Esophagus (tissue), 2 donors: Measurements from ENCODE around the gene C16orf74. TPM values are rescaled to one million over a fixed set of nuclear protein-coding genes. Genes with fewer than 3 reads are reported as not detected.

Source experiments
- H3K27ac ChIP-seq, 2 donors: one replicate each; pipeline ENCODE4 v1.5.1; 2013; ENCODE audit warnings: low read depth in 2 of 2, mild to moderate bottlenecking in 2 of 2, inconsistent platforms in 1 of 2, low read length in 1 of 2, moderate library complexity in 1 of 2
- H3K27me3 ChIP-seq, 2 donors: one replicate each; pipeline ENCODE4 v1.6.1; 2013; ENCODE audit warnings: low read length in 2 of 2, control low read depth in 1 of 2, mild to moderate bottlenecking in 1 of 2; ENCODE audit not compliant: insufficient read depth in 2 of 2, control insufficient read depth in 1 of 2
- H3K36me3 ChIP-seq, 2 donors: one replicate each; pipeline ENCODE4 v1.6.1; 2013; ENCODE audit warnings: low read length in 1 of 2; ENCODE audit not compliant: control insufficient read depth in 2 of 2, insufficient read depth in 2 of 2
- H3K4me1 ChIP-seq, 2 donors: one replicate each; pipeline ENCODE4 v1.6.1; 2013; ENCODE audit warnings: low read length in 1 of 2; ENCODE audit not compliant: control insufficient read depth in 2 of 2, insufficient read depth in 2 of 2
- H3K4me3 ChIP-seq, 2 donors: one replicate each; pipeline ENCODE4 v1.5.1; 2013; ENCODE audit warnings: low read length in 2 of 2, mild to moderate bottlenecking in 2 of 2, low read depth in 1 of 2, moderate library complexity in 1 of 2
- H3K9me3 ChIP-seq, 2 donors: one replicate each; pipeline ENCODE4 v1.6.1; 2013; ENCODE audit warnings: mild to moderate bottlenecking in 2 of 2, low read depth in 1 of 2, low read length in 1 of 2, moderate library complexity in 1 of 2; ENCODE audit not compliant: control insufficient read depth in 2 of 2, insufficient read depth in 1 of 2
- WGBS, 2 donors: extraction: QIAGEN DNeasy Blood & Tissue Kit; methylation state at CpG; one replicate each; pipeline ENCODE4 v1.1.7; 2013; 5-methylcytosine and 5-hydroxymethylcytosine counted together
- polyA plus RNA-seq, 2 donors: library from polyadenylated mRNA; stranded (reverse); fragments of 200-250 nt; gene quantifications; one replicate each; pipeline ENCODE4 v1.2.3, GENCODE V29; 2013
- donor health status: healthy with polysubstance abuse.
- donor health status: Bipolar disorder and iron deficiency.

C16orf74 gene
- polyA plus RNA-seq, 2 donors: 9.7 to 19.0 TPM

DNA sequence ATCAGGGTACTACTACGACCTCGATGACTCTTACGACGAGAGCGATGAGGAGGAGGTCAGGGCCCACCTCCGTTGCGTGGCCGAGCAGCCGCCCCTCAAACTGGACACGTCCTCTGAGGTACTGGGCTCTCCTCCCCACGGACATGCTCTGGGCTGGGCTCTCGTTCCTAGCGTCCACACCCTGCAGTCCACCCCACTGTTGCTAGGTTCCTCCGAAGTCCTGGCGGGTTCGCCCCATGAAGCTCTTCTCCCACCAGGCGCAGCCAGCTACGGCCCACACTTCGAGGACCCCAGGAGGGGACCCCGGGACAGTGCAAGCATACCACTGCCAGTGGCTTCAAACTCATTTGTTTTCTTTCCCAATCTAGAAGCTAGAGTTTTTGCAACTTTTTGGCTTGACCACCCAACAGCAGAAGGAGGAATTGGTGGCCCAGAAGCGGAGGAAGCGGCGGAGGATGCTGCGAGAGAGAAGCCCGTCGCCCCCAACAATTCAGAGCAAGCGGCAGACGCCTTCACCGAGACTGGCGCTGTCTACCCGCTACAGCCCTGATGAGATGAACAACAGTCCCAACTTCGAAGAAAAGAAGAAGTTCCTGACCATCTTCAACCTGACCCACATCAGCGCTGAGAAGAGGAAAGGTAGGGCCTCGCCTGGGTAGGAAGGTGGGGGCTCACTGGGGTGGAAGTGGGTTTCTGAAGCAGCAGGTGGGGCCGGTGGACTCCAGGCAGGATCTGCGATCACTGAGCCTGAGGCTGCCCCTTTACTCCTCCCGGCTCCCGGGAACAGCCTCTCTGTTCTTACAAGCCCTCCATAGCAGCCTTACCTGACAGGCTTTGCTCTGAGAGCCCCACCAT is 87.7 kb downstream of the C16orf74 start:
- Histone ChIP-seq H3K36me3 (peaks cover 45 to 79% of the 10 kb centered on the region in 2 donors), H3K27ac (no peak overlapping the region), H3K9me3 (no peaks in the 10 kb centered on the region), H3K4me1 (peaks cover 0 to 2% of the 10 kb centered on the region in 2 donors), H3K27me3 (no peaks in the 10 kb centered on the region), H3K4me3 (no peak overlapping the region)
- 92 to 95% methylated on average over 38 of the region's 38 CpGs for WGBS, 2 donors

DNA sequence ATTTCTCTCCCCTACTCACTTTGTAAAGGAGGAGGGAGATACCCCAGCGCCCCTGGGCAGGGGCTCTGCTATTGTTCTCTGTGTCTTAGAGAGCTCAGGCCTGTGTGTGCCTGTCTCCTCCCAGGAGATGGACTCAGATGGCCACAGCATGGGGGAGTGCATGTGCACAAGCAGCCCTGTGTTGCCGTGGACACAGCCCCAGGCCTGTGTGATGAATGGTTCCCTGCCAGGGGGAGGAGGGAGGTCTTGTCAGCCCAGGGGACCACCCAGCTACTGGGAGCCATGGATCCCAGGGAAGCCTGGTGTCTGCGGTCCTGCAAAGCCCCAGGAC is 88.4 kb downstream of the C16orf74 start:
- H3K27ac ChIP-seq: no peak overlapping the region
- H3K9me3 ChIP-seq: no peaks in the 10 kb centered on the region
- H3K4me1 ChIP-seq: peaks cover 0 to 2% of the 10 kb centered on the region in 2 donors
- H3K36me3 ChIP-seq: peaks cover 43 to 79% of the 10 kb centered on the region in 2 donors
- 84 to 86% methylated on average over 2 to 3 of the region's 3 CpGs for WGBS, 2 donors
- no peaks in the 10 kb centered on the region for H3K27me3 ChIP-seq
- no peak overlapping the region for H3K4me3 ChIP-seq

DNA sequence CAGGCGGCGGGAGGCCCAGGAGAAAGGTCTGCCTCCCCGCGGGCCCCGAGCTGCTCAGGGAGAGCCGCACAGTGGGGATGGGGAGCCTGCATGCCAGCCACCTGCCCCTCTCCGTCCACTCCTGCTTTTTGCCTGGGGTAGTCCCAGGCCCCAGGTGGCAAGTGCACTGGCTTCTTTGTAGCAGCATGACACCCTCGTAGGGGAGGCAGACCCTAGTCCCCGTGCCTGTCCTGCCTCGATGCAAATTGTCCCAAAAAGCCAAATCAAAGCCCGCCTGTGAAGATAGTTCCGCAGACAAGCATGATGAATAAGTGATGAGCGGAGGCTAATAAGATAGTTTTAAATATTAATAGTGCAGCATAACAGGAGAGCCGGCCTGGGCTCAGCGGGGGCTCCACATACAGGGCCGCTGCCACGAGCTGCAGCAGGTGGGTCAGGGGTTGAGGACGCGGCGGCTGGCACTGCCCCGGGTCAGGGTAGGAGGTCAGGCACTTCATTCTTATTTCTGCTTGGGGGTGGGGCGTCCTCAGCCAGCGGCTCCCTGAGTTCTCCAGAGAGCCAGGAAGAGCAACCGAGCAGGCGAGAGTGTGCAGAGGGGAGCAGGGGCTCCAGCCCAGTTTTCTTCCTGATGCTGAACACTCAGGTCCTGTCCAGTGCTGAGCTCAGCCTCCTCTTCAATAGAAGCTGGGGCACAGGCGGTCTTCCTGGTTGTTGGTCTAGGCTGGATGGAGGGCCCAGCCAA is 89.0 kb downstream of the C16orf74 start:
- H3K27me3 ChIP-seq: no peaks in the 10 kb centered on the region
- no peak overlapping the region for H3K4me3 ChIP-seq
- peaks cover 44 to 78% of the 10 kb centered on the region in 2 donors for H3K36me3 ChIP-seq
- peaks cover 0 to 2% of the 10 kb centered on the region in 2 donors for H3K4me1 ChIP-seq
- no peaks in the 10 kb centered on the region for H3K9me3 ChIP-seq
- 91 to 95% methylated on average over 26 of the region's 26 CpGs for WGBS, 2 donors
- no peak overlapping the region for H3K27ac ChIP-seq

DNA sequence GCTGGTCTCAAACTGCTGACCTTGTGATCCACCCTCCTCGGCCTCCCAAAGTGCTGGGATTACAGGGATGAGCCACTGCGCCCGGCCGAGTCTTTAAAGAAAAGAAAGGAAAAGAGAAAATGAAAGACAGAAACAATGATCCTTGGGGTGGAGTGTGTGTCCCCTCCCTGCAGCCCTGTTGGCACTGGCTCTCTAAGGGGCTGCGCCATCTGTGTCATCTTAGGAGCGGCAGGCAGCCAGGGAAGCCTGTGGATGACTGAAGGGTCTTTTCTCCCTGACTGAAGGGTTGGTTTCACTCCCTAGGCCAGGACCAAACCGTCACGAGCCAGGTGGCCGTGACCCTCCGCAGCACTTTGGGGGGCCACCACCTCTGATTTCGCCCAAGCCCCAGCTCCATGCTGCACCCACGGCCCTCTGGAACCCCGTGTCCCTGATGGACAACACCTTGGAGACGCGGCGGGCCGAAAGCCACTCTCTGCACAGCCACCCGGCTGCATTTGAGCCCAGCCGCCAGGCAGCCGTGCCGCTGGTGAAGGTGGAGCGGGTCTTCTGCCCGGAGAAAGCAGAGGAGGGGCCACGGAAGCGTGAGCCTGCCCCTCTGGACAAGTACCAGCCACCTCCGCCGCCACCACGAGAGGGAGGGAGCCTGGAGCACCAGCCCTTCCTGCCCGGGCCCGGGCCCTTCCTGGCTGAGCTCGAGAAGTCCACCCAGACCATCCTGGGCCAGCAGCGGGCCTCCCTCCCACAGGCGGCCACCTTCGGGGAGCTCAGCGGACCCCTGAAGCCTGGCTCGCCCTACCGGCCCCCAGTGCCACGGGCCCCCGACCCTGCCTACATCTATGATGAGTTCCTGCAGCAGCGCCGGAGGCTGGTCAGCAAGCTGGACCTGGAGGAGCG is 89.8 kb downstream of the C16orf74 start:
- no peaks in the 10 kb centered on the region for H3K27me3 ChIP-seq
- H3K4me1 ChIP-seq: peaks cover 0 to 2% of the 10 kb centered on the region in 2 donors
- H3K9me3 ChIP-seq: no peaks in the 10 kb centered on the region
- no peak overlapping the region for H3K4me3 ChIP-seq
- no peak overlapping the region for H3K27ac ChIP-seq
- H3K36me3 ChIP-seq: peaks cover 37 to 77% of the 10 kb centered on the region in 2 donors
- 92 to 94% methylated on average over 42 of the region's 42 CpGs for WGBS, 2 donors

DNA sequence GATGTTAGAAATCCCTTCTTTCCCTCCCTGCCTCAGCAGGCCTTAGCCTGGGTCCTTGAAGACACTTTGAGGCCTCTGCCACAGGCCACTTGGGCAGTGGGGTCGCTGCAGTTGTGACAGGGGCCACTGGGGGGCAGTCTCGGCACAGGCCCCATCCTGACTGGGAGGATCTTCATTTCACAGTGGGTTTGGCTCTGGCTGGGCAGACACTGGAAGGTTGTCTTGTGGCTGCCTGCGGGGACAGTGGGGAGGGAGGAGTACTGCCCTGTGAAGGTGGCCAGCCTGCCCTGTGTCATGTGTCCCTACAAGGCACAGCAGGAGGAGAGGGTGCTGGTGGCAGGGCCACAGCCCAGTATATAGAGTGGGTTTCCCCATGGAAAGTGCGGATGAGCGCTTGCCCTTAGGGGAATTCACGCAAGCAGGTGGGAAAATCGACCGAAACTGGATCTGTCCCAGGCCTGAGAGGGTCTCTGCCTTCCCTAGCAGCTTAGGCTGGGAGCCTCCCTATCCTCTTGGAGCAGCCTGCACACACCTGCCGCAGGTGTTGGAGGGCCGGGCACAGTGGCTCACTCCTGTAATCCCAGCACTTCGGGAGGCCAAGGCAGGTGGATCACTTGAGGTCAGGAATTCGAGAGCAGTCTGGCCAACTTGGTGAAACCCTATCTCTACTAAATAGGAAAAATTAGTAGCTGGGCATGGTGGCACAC is 90.9 kb downstream of the C16orf74 start:
- H3K27ac ChIP-seq: no peak overlapping the region
- no peaks in the 10 kb centered on the region for H3K9me3 ChIP-seq
- H3K27me3 ChIP-seq: no peaks in the 10 kb centered on the region
- peaks cover 27 to 78% of the 10 kb centered on the region in 2 donors for H3K36me3 ChIP-seq
- H3K4me1 ChIP-seq: peaks cover 0 to 2% of the 10 kb centered on the region in 2 donors
- no peak overlapping the region for H3K4me3 ChIP-seq
- 67 to 69% methylated on average over 12 of the region's 12 CpGs for WGBS, 2 donors

DNA sequence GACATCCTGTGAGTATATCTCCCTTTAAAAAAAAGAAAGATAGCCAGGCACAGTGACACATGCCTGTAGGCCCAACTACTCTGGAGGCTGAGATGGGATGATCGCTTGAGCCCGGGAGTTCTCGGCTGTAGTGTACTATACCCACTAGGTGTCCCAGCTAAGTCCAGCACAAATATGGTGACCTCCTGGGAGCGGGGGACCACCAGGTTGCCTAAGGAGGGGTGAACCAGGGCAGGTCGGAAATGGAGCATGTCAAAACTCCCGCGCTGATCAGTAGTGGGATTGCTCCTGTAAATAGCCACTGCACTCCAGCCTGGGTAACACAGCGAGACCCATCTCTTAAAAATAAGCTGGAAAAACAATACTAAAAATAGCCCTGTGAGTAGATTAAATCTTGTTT is 91.6 kb downstream of the C16orf74 start:
- H3K9me3 ChIP-seq: no peaks in the 10 kb centered on the region
- no peak overlapping the region for H3K4me3 ChIP-seq
- peaks cover 21 to 77% of the 10 kb centered on the region in 2 donors for H3K36me3 ChIP-seq
- peaks cover 0 to 2% of the 10 kb centered on the region in 2 donors for H3K4me1 ChIP-seq
- H3K27ac ChIP-seq: no peak overlapping the region
- no peaks in the 10 kb centered on the region for H3K27me3 ChIP-seq
- WGBS, 2 donors: 83 to 89% methylated on average over 8 of the region's 8 CpGs

DNA sequence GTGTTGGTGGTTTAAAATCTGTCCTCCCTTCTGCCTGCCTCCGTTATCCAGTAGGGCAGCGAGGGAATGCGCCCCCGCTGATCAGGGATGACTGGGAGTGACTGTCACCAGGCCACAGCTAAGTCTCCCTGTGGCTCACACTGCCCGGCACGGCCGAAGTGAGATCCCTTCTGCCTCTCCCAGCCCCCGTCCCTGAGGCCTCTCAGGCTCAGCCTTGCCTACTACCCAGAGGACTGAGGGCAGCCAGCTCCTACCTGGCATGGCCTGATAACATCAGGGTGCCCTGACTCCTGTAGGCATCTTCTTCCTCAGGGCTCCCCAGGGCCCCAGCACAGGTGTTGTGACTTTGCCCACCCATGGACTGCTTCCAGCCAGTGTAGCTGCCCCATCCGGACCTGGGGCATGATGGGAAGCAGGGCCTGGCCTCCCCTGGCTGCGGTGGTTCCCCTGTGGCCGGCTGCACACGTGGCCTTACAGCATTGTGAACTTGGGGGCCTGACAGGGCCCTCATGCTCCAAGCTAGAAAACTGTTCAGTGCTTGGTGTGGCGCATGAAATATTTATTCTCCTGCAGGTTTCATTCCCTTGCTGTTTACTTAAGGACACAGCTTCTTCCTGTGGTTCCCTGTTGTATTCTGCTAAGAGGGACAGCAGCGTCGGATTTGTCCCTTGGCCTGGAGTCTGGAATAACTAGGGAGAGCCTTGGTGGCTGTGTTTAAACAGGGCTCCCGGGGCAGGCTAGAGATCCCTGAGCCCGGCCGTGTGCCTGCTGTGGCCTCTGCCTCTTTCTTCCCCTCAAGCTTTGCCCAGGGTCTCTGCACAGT is 92.2 kb downstream of the C16orf74 start:
- no peak overlapping the region for H3K27ac ChIP-seq
- no peaks in the 10 kb centered on the region for H3K9me3 ChIP-seq
- no peaks in the 10 kb centered on the region for H3K27me3 ChIP-seq
- H3K4me1 ChIP-seq: peaks cover 1 to 2% of the 10 kb centered on the region in 2 donors
- 87 to 91% methylated on average over 18 of the region's 18 CpGs for WGBS, 2 donors
- peaks cover 17 to 77% of the 10 kb centered on the region in 2 donors for H3K36me3 ChIP-seq
- H3K4me3 ChIP-seq: no peak overlapping the region

DNA sequence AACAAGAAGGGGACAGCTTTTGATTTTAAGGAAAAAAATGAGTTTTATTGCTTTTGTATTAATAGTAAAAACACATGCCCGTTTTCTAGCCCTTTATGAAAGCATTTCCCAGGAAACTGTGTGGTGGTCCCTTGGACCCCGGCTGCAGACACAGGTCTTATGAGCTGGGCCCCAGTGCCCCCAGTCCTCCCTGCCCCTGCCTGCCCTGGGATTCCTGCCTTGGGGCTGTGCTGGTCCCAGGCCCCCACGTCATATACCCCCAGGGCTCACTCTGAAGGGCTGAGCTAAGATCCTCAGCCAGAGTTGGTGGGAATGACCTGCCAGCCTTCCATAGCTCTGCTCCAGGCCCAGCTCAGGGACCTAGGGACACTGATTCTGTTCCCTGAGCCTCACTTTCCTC is 92.9 kb downstream of the C16orf74 start:
- H3K36me3 ChIP-seq: peaks cover 11 to 76% of the 10 kb centered on the region in 2 donors
- H3K4me1 ChIP-seq: peaks cover 2 to 7% of the 10 kb centered on the region in 2 donors
- H3K4me3 ChIP-seq: no peak overlapping the region
- H3K9me3 ChIP-seq: no peaks in the 10 kb centered on the region
- H3K27me3 ChIP-seq: no peaks in the 10 kb centered on the region
- no peak overlapping the region for H3K27ac ChIP-seq
- WGBS, 2 donors: 89 to 92% methylated on average over 3 of the region's 3 CpGs
